Suprapubic skin (tissue), 3 donors: ENCODE measurements around the gene EP400.

Experiments used
- EP300 ChIP-seq: sonication (generic); formaldehyde crosslinking; IDR thresholded peaks from one replicate; pipeline ENCODE4 v1.6.1; 2017; ENCODE audit warnings: antibody characterized with exemption
- POLR2A ChIP-seq, 2 donors: fragments of 450-650 bp; IDR thresholded peaks; one replicate each; pipeline ENCODE4 v1.6.1; 2017; ENCODE audit warnings: antibody characterized with exemption in 2 of 2, mild to moderate bottlenecking in 2 of 2, moderate library complexity in 2 of 2
- TF ChIP-seq, protein P1 (sequence below), 2 donors: fragments of 200-600 bp in 1 of 2; fragments of 450-650 bp in 1 of 2; sonication (generic) in 1 of 2; IDR thresholded peaks; one replicate each; pipeline ENCODE4 v1.5.1; 2016 to 2019; ENCODE audit warnings: antibody characterized with exemption in 2 of 2, mild to moderate bottlenecking in 1 of 2, moderate library complexity in 1 of 2

DNA sequence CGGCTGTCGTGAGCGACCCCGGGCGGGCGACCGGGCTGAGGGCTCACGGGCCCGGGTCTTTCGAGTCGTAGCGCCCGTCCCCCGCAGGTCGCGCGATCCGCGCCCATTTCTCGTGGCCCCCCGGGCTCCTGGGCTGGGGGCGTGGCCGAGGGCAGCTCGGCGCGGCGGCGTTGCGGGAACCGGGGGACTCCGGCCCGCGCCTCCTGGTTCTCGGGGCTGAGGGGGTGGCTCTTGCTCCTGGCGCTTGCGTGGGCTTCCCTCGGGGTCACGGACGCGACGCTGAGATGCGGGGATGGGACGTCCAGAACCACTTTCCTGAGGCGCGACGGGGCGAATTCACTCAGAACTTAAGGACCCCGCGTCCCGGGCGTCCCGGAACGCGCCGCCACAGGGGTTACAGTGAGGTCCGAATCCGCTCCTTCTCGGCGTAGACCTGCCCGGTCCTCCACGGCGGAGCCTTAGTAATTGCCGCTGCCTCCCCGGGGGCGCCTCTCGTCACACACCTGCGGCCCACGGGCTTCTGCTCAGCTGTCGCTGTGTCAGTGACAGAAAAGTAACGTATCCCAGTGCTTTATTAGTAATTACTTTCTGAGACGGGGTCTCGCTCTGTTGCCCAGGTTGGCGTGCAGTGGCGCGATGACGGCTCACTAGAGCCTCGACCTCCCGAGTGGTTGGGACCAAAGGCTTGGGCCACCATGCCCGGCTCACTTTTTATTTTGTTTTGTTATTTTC is 606 bp downstream of the EP400 start:
- TF ChIP-seq, protein P1, sequence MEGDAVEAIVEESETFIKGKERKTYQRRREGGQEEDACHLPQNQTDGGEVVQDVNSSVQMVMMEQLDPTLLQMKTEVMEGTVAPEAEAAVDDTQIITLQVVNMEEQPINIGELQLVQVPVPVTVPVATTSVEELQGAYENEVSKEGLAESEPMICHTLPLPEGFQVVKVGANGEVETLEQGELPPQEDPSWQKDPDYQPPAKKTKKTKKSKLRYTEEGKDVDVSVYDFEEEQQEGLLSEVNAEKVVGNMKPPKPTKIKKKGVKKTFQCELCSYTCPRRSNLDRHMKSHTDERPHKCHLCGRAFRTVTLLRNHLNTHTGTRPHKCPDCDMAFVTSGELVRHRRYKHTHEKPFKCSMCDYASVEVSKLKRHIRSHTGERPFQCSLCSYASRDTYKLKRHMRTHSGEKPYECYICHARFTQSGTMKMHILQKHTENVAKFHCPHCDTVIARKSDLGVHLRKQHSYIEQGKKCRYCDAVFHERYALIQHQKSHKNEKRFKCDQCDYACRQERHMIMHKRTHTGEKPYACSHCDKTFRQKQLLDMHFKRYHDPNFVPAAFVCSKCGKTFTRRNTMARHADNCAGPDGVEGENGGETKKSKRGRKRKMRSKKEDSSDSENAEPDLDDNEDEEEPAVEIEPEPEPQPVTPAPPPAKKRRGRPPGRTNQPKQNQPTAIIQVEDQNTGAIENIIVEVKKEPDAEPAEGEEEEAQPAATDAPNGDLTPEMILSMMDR (IDR thresholded peaks at IDR 0.05) = no peak
- no peak for TF ChIP-seq EP300
- TF ChIP-seq POLR2A (IDR thresholded peaks at IDR 0.05) = no peak
